CD4-positive, alpha-beta memory T cell (primary cell): Measurements from ENCODE around the gene MYL6B. TPM values are rescaled to one million over a fixed set of nuclear protein-coding genes. Genes with fewer than 3 reads are reported as not detected.
"Not testable (repeated sequence)": the region's sequence is repeated elsewhere in the genome, so short reads cannot be mapped to it uniquely, and the experiment has no call there.

Experiments used
- CTCF ChIA-PET: fragments of 350-600 bp; sonication (Branson Sonifier 250); formaldehyde crosslinking; loops from one replicate; lab custom pipeline; 2021; ENCODE audit warnings: inconsistent platforms; ENCODE audit not compliant: partially characterized antibody; lab: Charles Lee
- POLR2A ChIA-PET: fragments of 350-600 bp; sonication (Branson Sonifier 250); formaldehyde crosslinking; loops from one replicate; lab custom pipeline; 2021; ENCODE audit not compliant: partially characterized antibody; lab: Charles Lee
- DNase-seq, 5 donors: peaks; one replicate each; pipeline versions ENCODE4 v3.0.0 to v3.0.0-alpha.2; 2020 to 2022; ENCODE audit warnings: mixed read lengths in 1 of 5
- H3K27ac ChIP-seq: one replicate; pipeline ENCODE4 v1.7.0; 2013; ENCODE audit warnings: low read depth, low read length
- H3K27me3 ChIP-seq: 2 replicates; pipeline ENCODE4 v1.7.0; 2013; ENCODE audit warnings: mild to moderate bottlenecking, low read length, moderate library complexity; ENCODE audit not compliant: insufficient read depth
- H3K36me3 ChIP-seq: 2 replicates; pipeline ENCODE4 v1.7.0; 2013; ENCODE audit warnings: mild to moderate bottlenecking, low read length, moderate library complexity; ENCODE audit not compliant: insufficient read depth
- H3K4me1 ChIP-seq: 2 replicates; pipeline ENCODE4 v1.7.0; 2013; ENCODE audit warnings: mild to moderate bottlenecking, low read length, moderate library complexity; ENCODE audit not compliant: insufficient read depth
- H3K4me3 ChIP-seq, 2 donors: one replicate each; pipeline ENCODE4 v1.7.0; 2013; ENCODE audit warnings: low read length in 2 of 2, mild to moderate bottlenecking in 1 of 2
- H3K9me3 ChIP-seq, 2 donors: one replicate each; pipeline ENCODE4 v1.7.0; 2013; ENCODE audit warnings: low read length in 2 of 2, control low read depth in 1 of 2; ENCODE audit not compliant: control insufficient read depth in 1 of 2
- H3K27ac Mint-ChIP-seq, 7 donors: one replicate each; pipeline ENCODE4 v1.8.0; 2020 to 2021; ENCODE audit warnings: mixed read lengths in 7 of 7, mild to moderate bottlenecking in 6 of 7, inconsistent platforms in 3 of 7, moderate library complexity in 3 of 7
- H3K27me3 Mint-ChIP-seq, 2 donors: one replicate each; pipeline ENCODE4 v1.8.0; 2020 to 2021; ENCODE audit warnings: mixed read lengths in 2 of 2
- H3K36me3 Mint-ChIP-seq, 2 donors: one replicate each; pipeline ENCODE4 v1.8.0; 2020 to 2021; ENCODE audit warnings: mixed read lengths in 2 of 2, inconsistent platforms in 1 of 2, mild to moderate bottlenecking in 1 of 2
- H3K4me1 Mint-ChIP-seq, 4 donors: one replicate each; pipeline ENCODE4 v1.8.0; 2020 to 2021; ENCODE audit warnings: mixed read lengths in 4 of 4, mild to moderate bottlenecking in 1 of 4
- H3K4me3 Mint-ChIP-seq, 8 donors: one replicate each; pipeline ENCODE4 v1.8.0; 2020 to 2021; ENCODE audit warnings: mixed read lengths in 8 of 8, mild to moderate bottlenecking in 7 of 8, moderate library complexity in 6 of 8, inconsistent platforms in 3 of 8
- H3K9me3 Mint-ChIP-seq, 8 donors: one replicate each; pipeline ENCODE4 v1.8.0; 2020 to 2021; ENCODE audit warnings: mixed read lengths in 8 of 8, mild to moderate bottlenecking in 5 of 8, inconsistent platforms in 3 of 8, moderate library complexity in 1 of 8
- intact Hi-C: fragments of 100-400 bp; cut with micrococcal nuclease; formaldehyde crosslinking; loops from one replicate; pipeline ENCODE4 v1.15.1; 2023
- polyA plus RNA-seq, 2 donors: library from polyadenylated mRNA; unstranded; fragments of 300-500 nt; fragmentation: Illumina TruSeq; gene quantifications; one replicate each; pipeline ENCODE4 v1.2.3, GENCODE V29; 2021
- total RNA-seq, 2 experiments: library from RNA; stranded (reverse); gene quantifications; one replicate each; pipeline ENCODE4 v1.2.3, GENCODE V29; 2021

Gene MYL6B
- total and polyA plus RNA-seq, 4 experiments from 2014 or later = 1.8 to 4.8 (median 3.0) TPM

- peaks cover 37 to 53% of the 10 kb centered on the region in 2 donors for H3K36me3 Mint-ChIP-seq
- no peaks in the 10 kb centered on the region for H3K9me3 Mint-ChIP-seq
- Histone ChIP-seq H3K36me3 (peaks cover 13% of the 10 kb centered on the region), H3K4me1 (peaks cover 34% of the 10 kb centered on the region), H3K9me3 (no peaks in the 10 kb centered on the region), H3K27me3 (no peaks in the 10 kb centered on the region), H3K4me3 (peak within 1 kb of the TSS; percentile 99), H3K27ac (peak within 1 kb of the TSS; percentile 89)
- H3K27ac Mint-ChIP-seq = peak within 1 kb of the TSS; percentile 94 to 100 (median 99)
- CTCF ChIA-PET = interaction anchor here (0.9 to 13.2 kb wide), 12 partner anchors 10 to 378 kb away, joined by 3 to 264 read pairs (median 8); partner anchors contain the start of genes ESYT1, PA2G4, RNF41 and SMARCC2
- H3K4me3 Mint-ChIP-seq = peak within 1 kb of the TSS; percentile 95 to 99 (median 98)
- DNase-seq = peak; percentile 94 to 97 (median 95)
- POLR2A ChIA-PET = interaction anchor here (0.7 to 7.6 kb wide), 35 partner anchors 11 to 609 kb away, joined by 3 to 324 read pairs (median 8); partner anchors contain the start of genes ATP5F1B, ERBB3, ESYT1 and IL23A
- intact Hi-C loops = loop anchor here (1.0 to 5.0 kb wide), 5 partner anchors 12 to 521 kb away; partner anchors contain the start of genes PA2G4, PYM1 and SUOX
- no peaks in the 10 kb centered on the region for H3K27me3 Mint-ChIP-seq
- peaks cover 20 to 44% (median 30%) of the 10 kb centered on the region in 4 donors for H3K4me1 Mint-ChIP-seq
These were observed 35.9 kb upstream of the MYL6B start, which contains the start of gene RPL41 for GRCh38 chr12:56116267-56117081. Gene RPL41, plus strand, starts transcription at chr12:56116633.

GRCh38 chr12:56117082-56117706 is 35.2 kb upstream of the MYL6B start:
- Mint-ChIP-seq H3K4me3 (peak overlapping the region; percentile 95 to 99 (median 98)), H3K27ac (peak overlapping the region; percentile 94 to 100 (median 99)), H3K4me1 (peaks cover 20 to 44% (median 30%) of the 10 kb centered on the region in 4 donors), H3K36me3 (peaks cover 34 to 48% of the 10 kb centered on the region in 2 donors)
- H3K27me3 ChIP-seq, H3K9me3 Mint-ChIP-seq, H3K36me3 ChIP-seq, H3K9me3 ChIP-seq, H3K27me3 Mint-ChIP-seq: not testable (repeated sequence)
- peak overlapping the region; percentile 89 for H3K27ac ChIP-seq
- ChIA-PET CTCF (interaction anchor here (0.9 to 13.2 kb wide), 15 partner anchors 11 to 379 kb away, joined by 3 to 264 read pairs (median 10); partner anchors contain the start of genes ESYT1, PA2G4, RNF41 and SMARCC2), POLR2A (interaction anchor here (0.5 to 7.6 kb wide), 41 partner anchors 11 to 608 kb away, joined by 3 to 324 read pairs (median 7); partner anchors contain the start of genes ATP5F1B, BAZ2A, BLOC1S1 and CS)
- intact Hi-C loops = loop anchor here (5.0 kb wide), 3 partner anchors 120 to 520 kb away; partner anchors contain the start of genes PYM1 and SUOX
- peak overlapping the region; percentile 99 for H3K4me3 ChIP-seq
- H3K4me1 ChIP-seq = peaks cover 34% of the 10 kb centered on the region
- DNase-seq = peak in 2 of 5 donors; percentile 13 to 24

GRCh38 chr12:56117778-56118687 is 34.4 kb upstream of the MYL6B start, which contains the start of gene ZC3H10:
Gene ZC3H10, plus strand, starts transcription at chr12:56118266. Its CDS starts 2,297 bp downstream, at chr12:56120563.
- Histone ChIP-seq H3K9me3 (no peaks in the 10 kb centered on the region), H3K4me3 (peak within 1 kb of the TSS; percentile 99), H3K36me3 (peaks cover 6% of the 10 kb centered on the region), H3K4me1 (peaks cover 34% of the 10 kb centered on the region), H3K27me3 (no peaks in the 10 kb centered on the region), H3K27ac (peak within 1 kb of the TSS; percentile 89)
- peak within 1 kb of the TSS; percentile 94 to 100 (median 99) for H3K27ac Mint-ChIP-seq
- H3K4me3 Mint-ChIP-seq = peak within 1 kb of the TSS; percentile 95 to 99 (median 98)
- H3K9me3 Mint-ChIP-seq = no peaks in the 10 kb centered on the region
- intact Hi-C loops = loop anchor here (1.0 to 5.0 kb wide), 13 partner anchors 8 to 519 kb away; partner anchors contain the start of genes CS, MYL6B, PYM1 and RPS26
- H3K27me3 Mint-ChIP-seq = no peaks in the 10 kb centered on the region
- ChIA-PET CTCF (interaction anchor here (0.6 to 13.2 kb wide), 42 partner anchors 10 to 379 kb away, joined by 3 to 264 read pairs (median 6); partner anchors contain the start of genes ANKRD52, CNPY2, ESYT1 and IL23A), POLR2A (interaction anchor here (0.5 to 7.6 kb wide), 53 partner anchors 10 to 993 kb away, joined by 3 to 324 read pairs (median 6); partner anchors contain the start of genes ANKRD52, ATP5F1B, BAZ2A and BLOC1S1)
- DNase-seq = peak; percentile 96 to 99 (median 98)
- peaks cover 22 to 44% (median 31%) of the 10 kb centered on the region in 4 donors for H3K4me1 Mint-ChIP-seq
- H3K36me3 Mint-ChIP-seq = peaks cover 30 to 42% of the 10 kb centered on the region in 2 donors

GRCh38 chr12:56118688-56119357 is 33.6 kb upstream of the MYL6B start:
- CTCF ChIA-PET = interaction anchor here (0.8 to 13.2 kb wide), 44 partner anchors 9 to 380 kb away, joined by 3 to 264 read pairs (median 6); partner anchors contain the start of genes ANKRD52, CNPY2, ESYT1 and IL23A
- peaks cover 22 to 35% of the 10 kb centered on the region in 2 donors for H3K36me3 Mint-ChIP-seq

GRCh38 chr12:56119361-56119796 is 33.0 kb upstream of the MYL6B start:
- Mint-ChIP-seq H3K9me3 (no peaks in the 10 kb centered on the region), H3K36me3 (peaks cover 19 to 32% of the 10 kb centered on the region in 2 donors), H3K4me1 (peaks cover 25 to 52% (median 36%) of the 10 kb centered on the region in 4 donors), H3K27ac (peak overlapping the region; percentile 94 to 100 (median 99)), H3K4me3 (peak overlapping the region; percentile 95 to 99 (median 98)), H3K27me3 (no peaks in the 10 kb centered on the region)
- Histone ChIP-seq H3K9me3 (no peaks in the 10 kb centered on the region), H3K27me3 (no peaks in the 10 kb centered on the region), H3K4me3 (no peak overlapping the region), H3K4me1 (peaks cover 40% of the 10 kb centered on the region), H3K36me3 (no peaks in the 10 kb centered on the region), H3K27ac (peak overlapping the region; percentile 89)
- ChIA-PET POLR2A (interaction anchor here (1.0 to 7.6 kb wide), 16 partner anchors 9 to 381 kb away, joined by 3 to 324 read pairs (median 17); partner anchors contain the start of genes ANKRD52, ESYT1, MYL6 and PA2G4), CTCF (interaction anchor here (0.6 to 13.2 kb wide), 33 partner anchors 9 to 381 kb away, joined by 3 to 264 read pairs (median 8); partner anchors contain the start of genes ANKRD52, CNPY2, COQ10A and ESYT1)
- intact Hi-C loops = loop anchor here (1.0 to 5.0 kb wide), 9 partner anchors 70 to 518 kb away; partner anchors contain the start of genes ANKRD52, NABP2, PYM1 and SMARCC2
- peak; percentile 63 to 71 (median 64) for DNase-seq

More at GRCh38 chr12:56118688-56119357, 33.6 kb upstream of the MYL6B start:
- Mint-ChIP-seq H3K4me1 (peaks cover 23 to 46% (median 33%) of the 10 kb centered on the region in 4 donors), H3K9me3 (no peaks in the 10 kb centered on the region), H3K4me3 (peak overlapping the region; percentile 95 to 99 (median 98)), H3K27me3 (no peaks in the 10 kb centered on the region), H3K27ac (peak overlapping the region; percentile 94 to 100 (median 99))
- H3K4me3 ChIP-seq = peak overlapping the region; percentile 66 to 99
- peaks cover under 1% of the 10 kb centered on the region for H3K36me3 ChIP-seq
- intact Hi-C loops = loop anchor here (1.0 to 5.0 kb wide), 17 partner anchors 7 to 518 kb away; partner anchors contain the start of genes ANKRD52, CS, MYL6B and NABP2
- POLR2A ChIA-PET = interaction anchor here (0.7 to 7.6 kb wide), 48 partner anchors 9 to 992 kb away, joined by 3 to 324 read pairs (median 7); partner anchors contain the start of genes ANKRD52, BAZ2A, BLOC1S1 and CNPY2
- peaks cover 35% of the 10 kb centered on the region for H3K4me1 ChIP-seq
- no peaks in the 10 kb centered on the region for H3K27me3 ChIP-seq
- no peak for DNase-seq
- no peaks in the 10 kb centered on the region for H3K9me3 ChIP-seq
- peak overlapping the region; percentile 89 for H3K27ac ChIP-seq
